GM10266 (cell line): ENCODE results near the gene CRIP2.

ENCODE experiments used
- DNase-seq: peaks from one replicate; pipeline ENCODE4 v3.0.0; 2012; ENCODE audit errors: extremely low spot score
- TF ChIP-seq, protein P1 (sequence below): IDR thresholded peaks from 2 replicates; pipeline ENCODE4 v1.5.1; 2012; ENCODE audit warnings: mild to moderate bottlenecking, low read depth; ENCODE audit not compliant: control insufficient read depth, insufficient read depth; ENCODE audit errors: missing control alignments

Gene CRIP2

GRCh38 chr14:105529319-105529568, 54.6 kb downstream of the CRIP2 start:
- DNase-seq = no peak
- TF ChIP-seq, protein P1, sequence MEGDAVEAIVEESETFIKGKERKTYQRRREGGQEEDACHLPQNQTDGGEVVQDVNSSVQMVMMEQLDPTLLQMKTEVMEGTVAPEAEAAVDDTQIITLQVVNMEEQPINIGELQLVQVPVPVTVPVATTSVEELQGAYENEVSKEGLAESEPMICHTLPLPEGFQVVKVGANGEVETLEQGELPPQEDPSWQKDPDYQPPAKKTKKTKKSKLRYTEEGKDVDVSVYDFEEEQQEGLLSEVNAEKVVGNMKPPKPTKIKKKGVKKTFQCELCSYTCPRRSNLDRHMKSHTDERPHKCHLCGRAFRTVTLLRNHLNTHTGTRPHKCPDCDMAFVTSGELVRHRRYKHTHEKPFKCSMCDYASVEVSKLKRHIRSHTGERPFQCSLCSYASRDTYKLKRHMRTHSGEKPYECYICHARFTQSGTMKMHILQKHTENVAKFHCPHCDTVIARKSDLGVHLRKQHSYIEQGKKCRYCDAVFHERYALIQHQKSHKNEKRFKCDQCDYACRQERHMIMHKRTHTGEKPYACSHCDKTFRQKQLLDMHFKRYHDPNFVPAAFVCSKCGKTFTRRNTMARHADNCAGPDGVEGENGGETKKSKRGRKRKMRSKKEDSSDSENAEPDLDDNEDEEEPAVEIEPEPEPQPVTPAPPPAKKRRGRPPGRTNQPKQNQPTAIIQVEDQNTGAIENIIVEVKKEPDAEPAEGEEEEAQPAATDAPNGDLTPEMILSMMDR = no peak
